ENCODE measurements around the gene ZFP36L1.

The ZFP36L1 gene

GRCh38 chr14:68811171-68811570 lies 18.3 kb upstream of the ZFP36L1 start:
- in situ Hi-C loops (cut with HindIII; ENCODE audit: low sequenced_read_pairs): no loop called here
- H3K4me3 ChIP-seq (ENCODE audit: low read depth, low read length): no peak overlapping the region
- no peak for TF ChIP-seq CTCF (IDR thresholded peaks at IDR 0.05; ENCODE audit: low read depth, low read length, missing control alignments)
- no peak for DNase-seq (ENCODE audit: low read depth)

DNA sequence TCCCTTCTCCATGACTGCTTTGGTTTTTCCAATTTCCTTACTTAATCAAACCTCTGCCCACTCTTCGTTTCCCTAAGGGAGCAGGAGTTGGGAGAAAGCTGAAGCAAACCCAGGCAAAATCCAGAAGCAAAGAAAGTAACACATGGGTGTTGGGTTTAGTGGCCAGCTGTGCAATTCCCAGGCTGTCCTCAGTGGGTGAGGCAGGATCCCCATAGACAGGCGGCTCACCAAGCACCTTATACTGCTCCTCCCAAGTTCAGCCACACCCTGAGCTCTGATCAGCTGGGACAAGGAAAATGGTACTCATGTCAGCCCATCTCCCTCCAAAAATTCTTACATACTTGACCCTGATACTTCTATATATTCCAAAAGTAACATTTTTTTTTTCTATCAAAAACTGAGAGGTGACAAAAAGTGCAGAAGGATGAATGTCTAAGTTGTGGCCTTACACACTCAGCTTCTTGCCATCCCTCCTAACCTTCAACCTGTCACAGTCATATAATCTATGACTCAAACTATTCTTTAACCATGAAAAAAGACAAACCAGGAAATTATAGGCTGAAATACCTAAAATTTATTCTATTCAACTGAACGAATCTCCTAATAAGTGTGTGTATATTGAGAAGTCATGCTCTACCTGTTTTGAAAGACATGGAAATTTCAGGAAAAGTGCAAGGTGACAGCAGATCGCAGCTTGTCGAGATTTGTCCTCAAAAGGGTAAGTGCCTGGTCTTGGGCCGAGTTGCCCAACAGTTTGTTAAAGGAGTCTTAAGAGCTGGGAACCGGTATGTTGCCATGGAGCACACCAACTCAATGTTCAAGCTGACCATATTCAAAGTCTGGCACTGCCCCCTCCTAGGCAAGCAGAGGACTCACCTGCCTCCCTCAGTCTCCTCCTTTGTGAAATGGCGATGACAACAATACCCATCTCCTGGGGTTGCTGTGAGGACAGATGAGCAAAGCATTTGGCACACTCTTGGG lies 17.6 kb upstream of the ZFP36L1 start:
- in situ Hi-C loops (cut with HindIII; ENCODE audit: low sequenced_read_pairs): no loop called here
- TF ChIP-seq CTCF (IDR thresholded peaks at IDR 0.05; ENCODE audit: low read depth, low read length, missing control alignments): no peak
- H3K4me3 ChIP-seq (ENCODE audit: low read depth, low read length): no peak overlapping the region
- no peak for DNase-seq (ENCODE audit: low read depth)

GRCh38 chr14:68809524-68809923 lies 16.7 kb upstream of the ZFP36L1 start:
- in situ Hi-C loops (cut with HindIII; ENCODE audit: low sequenced_read_pairs): loop anchor here (5.0 kb wide), 1 partner anchor 867 kb away; no protein-coding TSS in a partner anchor
- DNase-seq (ENCODE audit: low read depth): no peak
- no peak for TF ChIP-seq CTCF (IDR thresholded peaks at IDR 0.05; ENCODE audit: low read depth, low read length, missing control alignments)
- no peak overlapping the region for H3K4me3 ChIP-seq (ENCODE audit: low read depth, low read length)

DNA sequence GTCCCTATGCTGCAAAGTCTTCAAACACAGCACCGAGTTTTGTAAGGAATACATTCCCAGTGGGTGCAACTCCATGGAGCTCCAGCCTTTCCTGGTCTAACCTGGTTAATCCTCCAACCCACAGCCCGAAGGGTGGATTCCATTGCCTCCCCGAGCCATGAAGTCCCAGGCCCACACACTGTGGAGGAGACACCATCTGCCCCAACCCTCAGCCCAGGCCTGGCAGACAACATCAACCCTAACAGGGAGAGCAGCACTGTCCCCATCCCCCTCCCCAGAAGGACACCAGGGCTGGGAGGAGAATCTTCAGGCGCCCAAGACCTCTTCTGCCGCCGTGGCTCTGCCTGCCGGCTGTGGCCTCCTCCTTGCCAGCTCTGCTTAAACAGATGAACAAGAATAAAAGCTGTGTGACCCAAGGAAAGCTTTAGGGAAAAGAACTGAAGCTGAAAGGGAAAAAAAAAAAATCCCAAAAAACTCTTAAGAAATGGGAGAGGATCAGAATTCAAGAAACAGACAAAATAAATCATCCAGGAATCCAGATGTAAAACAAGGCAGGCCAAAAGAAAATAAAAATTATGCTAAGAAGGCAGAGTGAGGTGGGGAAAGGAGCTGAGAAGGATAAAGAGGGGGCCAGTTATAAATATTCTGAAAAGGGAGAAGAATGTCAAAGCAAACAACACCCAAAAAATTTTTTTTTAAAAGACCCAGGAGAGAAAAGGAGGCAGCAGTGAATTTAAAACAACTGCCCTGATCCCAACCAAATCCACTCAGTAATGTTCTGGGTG lies 16.0 kb upstream of the ZFP36L1 start:
- DNase-seq (ENCODE audit: low read depth): no peak
- no peak for TF ChIP-seq CTCF (IDR thresholded peaks at IDR 0.05; ENCODE audit: low read depth, low read length, missing control alignments)
- H3K4me3 ChIP-seq (ENCODE audit: low read depth, low read length): no peak overlapping the region
- in situ Hi-C loops (cut with HindIII; ENCODE audit: low sequenced_read_pairs): loop anchor here (5.0 kb wide), 1 partner anchor 867 kb away; no protein-coding TSS in a partner anchor

GRCh38 chr14:68807987-68808386 lies 15.1 kb upstream of the ZFP36L1 start:
- in situ Hi-C loops (cut with HindIII; ENCODE audit: low sequenced_read_pairs): loop anchor here (5.0 kb wide), 1 partner anchor 866 kb away; no protein-coding TSS in a partner anchor
- H3K4me3 ChIP-seq (ENCODE audit: low read depth, low read length): no peak overlapping the region
- no peak for TF ChIP-seq CTCF (IDR thresholded peaks at IDR 0.05; ENCODE audit: low read depth, low read length, missing control alignments)
- no peak for DNase-seq (ENCODE audit: low read depth)

DNA sequence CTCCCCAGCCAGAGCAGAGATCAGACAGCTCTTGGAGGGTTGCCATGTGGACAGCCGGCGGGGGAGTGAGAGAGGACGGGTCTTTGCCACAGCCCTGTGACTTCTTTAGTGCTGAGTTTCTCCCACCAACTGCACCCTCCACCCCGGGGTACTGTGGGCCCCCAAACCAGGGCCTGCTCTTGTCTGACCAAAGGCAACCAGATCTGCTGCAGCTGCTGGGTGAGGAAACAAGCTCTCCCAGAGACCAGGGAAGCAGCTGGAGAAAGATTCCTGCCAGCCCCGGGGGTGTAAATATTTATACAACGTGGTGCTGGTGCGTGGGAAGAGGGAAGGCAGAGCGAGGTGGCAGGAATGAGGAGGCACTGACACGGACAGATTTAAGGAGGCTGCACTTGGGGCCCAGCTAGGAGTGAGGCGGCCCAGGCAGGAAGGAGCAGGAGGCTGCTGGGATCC lies 14.3 kb upstream of the ZFP36L1 start:
- in situ Hi-C loops (cut with HindIII; ENCODE audit: low sequenced_read_pairs): loop anchor here (5.0 kb wide), 1 partner anchor 865 kb away; no protein-coding TSS in a partner anchor
- DNase-seq (ENCODE audit: low read depth): no peak
- H3K4me3 ChIP-seq (ENCODE audit: low read depth, low read length): no peak overlapping the region
- no peak for TF ChIP-seq CTCF (IDR thresholded peaks at IDR 0.05; ENCODE audit: low read depth, low read length, missing control alignments)

All from astrocyte of the cerebellum (primary cell).